ENCODE data around the gene CCT3.

- TF ChIP-seq POLR2A (IDR thresholded peaks at IDR 0.05; ENCODE audit: low read depth, low read length) (no peak), POLR2AphosphoS5 (IDR thresholded peaks at IDR 0.05; ENCODE audit: low read depth, low read length) (no peak), POU2F2 (IDR thresholded peaks at IDR 0.05; ENCODE audit: low read depth, low read length) (no peak), SPI1 (IDR thresholded peaks at IDR 0.05; ENCODE audit: low read depth, low read length) (no peak), TAF1 (IDR thresholded peaks at IDR 0.05; ENCODE audit: low read depth, low read length) (no peak)
Measured at GRCh38 chr1:156385534-156386031, 47.5 kb upstream of the CCT3 start.

Data from GM12891 (cell line).